Esophagus muscularis mucosa (tissue), 4 donors: Measurements from ENCODE around the gene DPF1. TPM values are rescaled to one million over a fixed set of nuclear protein-coding genes. Genes with fewer than 3 reads are reported as not detected.
A peak's percentile ranks its signal among the peaks of the same experiment; 100 is the strongest.

ENCODE experiments used
- DNase-seq: peaks from one replicate; pipeline ENCODE4 v3.0.0-alpha.2; 2017; ENCODE audit errors: extremely low spot score
- H3K27ac ChIP-seq, 4 donors: fragments of 200-600 bp; sonication (generic); replicated peaks in 1 of 4; 1 replicate in 3 of 4; 2 replicates in 1 of 4; pipeline ENCODE4 v1.5.1; 2016 to 2019; ENCODE audit warnings: mild to moderate bottlenecking in 1 of 4
- H3K27me3 ChIP-seq, 4 donors: fragments of 200-600 bp; sonication (generic); one replicate each; pipeline versions ENCODE4 v1.5.1 to v1.6.0; 2016 to 2019
- H3K36me3 ChIP-seq, 4 donors: fragments of 200-600 bp; sonication (generic); one replicate each; pipeline ENCODE4 v1.5.1; 2016 to 2019
- H3K4me1 ChIP-seq, 4 donors: fragments of 200-600 bp; sonication (generic); one replicate each; pipeline ENCODE4 v1.5.1; 2016 to 2019
- H3K4me3 ChIP-seq, 4 donors: fragments of 200-600 bp; sonication (generic); 1 replicate in 2 of 4; 2 replicates in 2 of 4; pipeline ENCODE4 v1.5.1; 2016 to 2019; ENCODE audit warnings: mild to moderate bottlenecking in 4 of 4, moderate library complexity in 1 of 4
- H3K9me3 ChIP-seq, 4 donors: fragments of 200-600 bp; sonication (generic); 1 replicate in 3 of 4; 2 replicates in 1 of 4; pipeline ENCODE4 v1.5.1; 2016 to 2019
- CTCF ChIP-seq, 3 experiments: fragments of 200-600 bp in 2 of 3; fragments of 450-650 bp in 1 of 3; sonication (generic) in 2 of 3; IDR thresholded peaks; one replicate each; pipeline ENCODE4 v1.5.1; 2017 to 2019; ENCODE audit warnings: antibody characterized with exemption in 3 of 3, mild to moderate bottlenecking in 2 of 3, moderate library complexity in 1 of 3
- EP300 ChIP-seq: sonication (generic); formaldehyde crosslinking; IDR thresholded peaks from one replicate; pipeline ENCODE4 v1.6.1; 2017; ENCODE audit warnings: antibody characterized with exemption
- POLR2A ChIP-seq: fragments of 450-650 bp; IDR thresholded peaks from one replicate; pipeline ENCODE4 v1.6.1; 2017; ENCODE audit warnings: antibody characterized with exemption, moderate library complexity, mild to moderate bottlenecking, low read depth
- POLR2AphosphoS5 ChIP-seq, 2 donors: sonication (generic); formaldehyde crosslinking; IDR thresholded peaks; one replicate each; pipeline ENCODE4 v1.6.1; 2017; ENCODE audit warnings: antibody characterized with exemption in 2 of 2
- WGBS: methylation state at CpG from one replicate; pipeline ENCODE4 v1.1.5; 2018; 5-methylcytosine and 5-hydroxymethylcytosine counted together
- intact Hi-C: fragments of 100-400 bp; cut with DNase I; formaldehyde crosslinking; loops from one replicate; pipeline ENCODE4 v1.15.1; 2023
- total RNA-seq, 4 donors: library from RNA; depleted of rRNA; stranded (reverse); fragments of >200 nt; gene quantifications; one replicate each; pipeline versions ENCODE4 v1.1.0 to v1.2.1, GENCODE V29; 2016

DPF1 gene
- total RNA-seq, 4 donors from 2014 or later = 0.17 to 0.83 TPM; not detected in 2

GRCh38 chr19:38266981-38267597 is 43.1 kb upstream of the DPF1 start:
- H3K4me1 ChIP-seq = peaks cover 13 to 16% (median 14%) of the 10 kb centered on the region in 4 donors
- DNase-seq = no peak
- no peak overlapping the region for H3K4me3 ChIP-seq
- intact Hi-C loops = no loop called here
- H3K9me3 ChIP-seq = no peaks in the 10 kb centered on the region
- no peaks in the 10 kb centered on the region for H3K36me3 ChIP-seq
- no peak overlapping the region for H3K27ac ChIP-seq
- WGBS = 85% methylated on average over 12 of the region's 12 CpGs
- H3K27me3 ChIP-seq = peaks cover 0 to 26% (median 13%) of the 10 kb centered on the region in 4 donors
- TF ChIP-seq POLR2AphosphoS5 (IDR thresholded peaks at IDR 0.05) = no peak
- no peak for TF ChIP-seq POLR2A
- no peak for TF ChIP-seq EP300
- no peak for TF ChIP-seq CTCF (IDR thresholded peaks at IDR 0.05)

GRCh38 chr19:38265921-38266429 is 42.0 kb upstream of the DPF1 start:
- Histone ChIP-seq H3K27ac (no peak overlapping the region), H3K36me3 (no peaks in the 10 kb centered on the region), H3K4me1 (peaks cover 13 to 16% (median 14%) of the 10 kb centered on the region in 4 donors), H3K9me3 (no peaks in the 10 kb centered on the region), H3K27me3 (peaks cover 0 to 26% (median 13%) of the 10 kb centered on the region in 4 donors), H3K4me3 (peak overlapping the region in 1 of 4 donors; percentile 65)
- TF ChIP-seq CTCF (IDR thresholded peaks at IDR 0.05) (no peak), POLR2A (no peak), EP300 (no peak), POLR2AphosphoS5 (IDR thresholded peaks at IDR 0.05) (no peak)
- intact Hi-C loops = no loop called here
- no peak for DNase-seq
- WGBS = 94% methylated on average over 12 of the region's 12 CpGs

- H3K36me3 ChIP-seq = no peaks in the 10 kb centered on the region
- H3K4me1 ChIP-seq = peaks cover 13 to 16% (median 14%) of the 10 kb centered on the region in 4 donors
- no peak for DNase-seq
- peak overlapping the region in 2 of 4 donors; percentile 53 to 60 for H3K27ac ChIP-seq
- peaks cover 0 to 26% (median 13%) of the 10 kb centered on the region in 4 donors for H3K27me3 ChIP-seq
- intact Hi-C loops = no loop called here
- H3K4me3 ChIP-seq = peak overlapping the region; percentile 54 to 65 (median 56)
- WGBS = 65% methylated on average over 14 of the region's 14 CpGs
- TF ChIP-seq POLR2AphosphoS5 (IDR thresholded peaks at IDR 0.05) (no peak), EP300 (no peak), CTCF (IDR thresholded peaks at IDR 0.05) (no peak), POLR2A (no peak)
- H3K9me3 ChIP-seq = no peaks in the 10 kb centered on the region
Measured at GRCh38 chr19:38265213-38265861, 41.3 kb upstream of the DPF1 start.

- Histone ChIP-seq H3K9me3 (no peaks in the 10 kb centered on the region), H3K27me3 (peaks cover 0 to 26% (median 13%) of the 10 kb centered on the region in 4 donors), H3K4me1 (peaks cover 13 to 16% (median 14%) of the 10 kb centered on the region in 4 donors), H3K4me3 (peak within 1 kb of the TSS; percentile 54 to 65 (median 56)), H3K27ac (peak within 1 kb of the TSS in 3 of 4 donors; percentile 26 to 60 (median 53)), H3K36me3 (no peaks in the 10 kb centered on the region)
- TF ChIP-seq POLR2A (no peak), CTCF (IDR thresholded peaks at IDR 0.05) (no peak), EP300 (no peak), POLR2AphosphoS5 (IDR thresholded peaks at IDR 0.05) (no peak)
- intact Hi-C loops = no loop called here
- WGBS = 22% methylated on average over 32 of the region's 78 CpGs
- no peak for DNase-seq
Measured at GRCh38 chr19:38264486-38265212, 40.6 kb upstream of the DPF1 start, which contains the start of gene SPINT2. Gene SPINT2 (plus strand): TSS chr19:38264573. CDS start chr19:38264893, 320 bp downstream.
